Erythroblast (primary cell): ENCODE results near the gene BRPF1.

ENCODE experiments used
- GATA1 ChIP-seq: IDR thresholded peaks from 2 replicates; pipeline ENCODE4 v1.6.1; 2011; ENCODE audit warnings: low read depth, mild to moderate bottlenecking, control low read depth, low read length, moderate library complexity
- POLR2A ChIP-seq: IDR thresholded peaks from 2 replicates; pipeline ENCODE4 v1.6.1; 2011; ENCODE audit warnings: mild to moderate bottlenecking, low read length

- no peak for TF ChIP-seq POLR2A
- no peak for TF ChIP-seq GATA1
These were observed 14.6 kb upstream of the BRPF1 start for GRCh38 chr3:9716801-9717555.
